ENCODE data around the gene EFNA5.
"Not testable (repeated sequence)": the region's sequence is repeated elsewhere in the genome, so short reads cannot be mapped to it uniquely, and the experiment has no call there.

EFNA5 gene

GRCh38 chr5:107476783-107477182, 194.0 kb downstream of the EFNA5 start:
- DNase-seq, result no peak

GRCh38 chr5:107474716-107475489, 195.8 kb downstream of the EFNA5 start:
- DNase-seq, result no peak

GRCh38 chr5:107474361-107474715, 196.4 kb downstream of the EFNA5 start:
- no peak for DNase-seq

- no peak for DNase-seq
Measured at GRCh38 chr5:107472620-107473064, 198.1 kb downstream of the EFNA5 start.

GRCh38 chr5:107470295-107470582, 200.5 kb downstream of the EFNA5 start:
- no peak for DNase-seq

- DNase-seq, result no peak
Measured at GRCh38 chr5:107469485-107470294, 201.0 kb downstream of the EFNA5 start.

- no peak for DNase-seq
Measured at GRCh38 chr5:107469064-107469463, 201.7 kb downstream of the EFNA5 start.

- DNase-seq, result no peak
Measured at GRCh38 chr5:107468276-107468675, 202.5 kb downstream of the EFNA5 start.

GRCh38 chr5:107467137-107467932, 203.4 kb downstream of the EFNA5 start:
- DNase-seq, result no peak

DNA sequence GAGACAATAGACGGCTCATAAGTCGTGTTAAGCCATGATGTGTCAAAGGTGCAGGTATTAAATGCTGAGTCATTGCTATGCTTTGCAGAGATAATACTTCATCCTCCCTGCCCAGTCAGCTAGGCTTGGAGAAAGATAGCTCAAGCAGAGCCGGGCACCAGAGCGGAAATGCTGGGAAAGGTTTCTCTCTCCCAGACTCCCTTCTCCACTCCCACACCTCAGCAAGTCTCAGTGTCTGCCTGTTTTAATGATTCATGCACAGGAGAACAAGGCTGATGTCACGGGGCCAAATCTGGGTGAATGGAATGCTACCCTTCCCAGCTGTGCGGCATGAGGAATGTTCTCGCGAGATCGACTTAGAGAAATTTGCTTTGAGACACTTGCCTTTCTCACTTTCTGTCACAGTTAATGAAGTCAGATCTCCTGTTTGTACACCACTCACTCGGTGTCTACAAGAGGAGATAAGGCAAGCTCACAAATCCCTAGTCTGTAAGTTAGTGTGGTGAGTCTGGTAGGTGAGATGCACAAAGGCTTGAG, 204.4 kb downstream of the EFNA5 start:
- DNase-seq, result no peak

DNA sequence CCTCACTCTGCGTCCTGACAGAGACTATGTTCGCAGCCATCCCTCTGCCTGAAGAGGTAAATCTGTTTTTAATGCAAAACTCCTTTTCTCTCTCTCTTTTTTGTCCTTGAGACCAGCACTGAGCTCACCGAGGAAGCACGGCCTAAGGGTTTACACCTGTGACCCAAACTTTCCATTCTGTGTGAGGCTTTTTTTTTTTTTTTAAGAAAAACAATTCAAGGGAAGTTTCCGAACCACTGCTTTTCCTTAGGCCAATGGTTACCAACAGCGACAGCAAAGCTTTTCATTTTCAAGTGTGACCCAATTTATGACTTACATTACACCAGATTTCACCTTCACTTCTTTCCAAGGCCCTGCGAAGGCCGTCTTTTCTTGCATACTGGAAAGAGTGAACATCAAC, 205.9 kb downstream of the EFNA5 start:
- DNase-seq, result no peak

DNA sequence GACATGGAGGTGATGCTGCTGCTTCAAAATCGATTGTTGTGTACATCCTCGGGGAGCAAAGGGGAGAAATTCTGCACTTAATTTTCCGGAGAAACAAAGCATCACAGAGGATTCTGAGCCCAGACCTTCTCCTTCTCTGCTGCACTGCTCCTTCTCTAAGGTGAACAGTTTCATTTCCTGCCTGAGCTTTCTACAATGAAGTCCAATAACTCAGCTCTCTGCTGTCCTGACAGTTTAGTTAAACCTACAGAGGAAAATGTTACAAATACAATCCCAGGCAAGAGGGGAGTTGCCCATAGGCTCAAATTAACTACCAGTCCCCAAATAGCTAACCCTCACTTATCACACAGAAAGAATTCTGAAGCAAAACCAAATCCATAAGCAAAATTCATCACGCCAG, 206.3 kb downstream of the EFNA5 start:
- DNase-seq, result no peak

DNA sequence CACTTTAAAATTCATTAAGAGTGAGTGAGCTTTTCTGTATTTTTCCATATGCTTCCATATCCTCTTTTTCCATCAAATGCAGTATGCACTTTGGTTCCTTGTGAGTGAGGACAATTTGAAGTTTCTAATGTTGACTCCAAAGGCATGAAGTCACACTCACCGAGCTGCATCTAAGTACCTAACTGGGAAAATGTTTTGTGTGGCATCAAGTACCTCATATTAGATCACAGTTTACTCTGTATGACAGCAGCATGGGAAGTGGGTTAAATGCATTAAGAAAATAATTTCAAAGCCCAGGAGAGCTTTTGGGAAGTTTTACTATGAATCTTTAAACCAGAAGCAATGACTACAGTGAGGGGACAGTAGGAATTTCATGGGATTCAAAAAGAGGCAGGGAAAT, 207.0 kb downstream of the EFNA5 start:
- DNase-seq, result no peak

DNA sequence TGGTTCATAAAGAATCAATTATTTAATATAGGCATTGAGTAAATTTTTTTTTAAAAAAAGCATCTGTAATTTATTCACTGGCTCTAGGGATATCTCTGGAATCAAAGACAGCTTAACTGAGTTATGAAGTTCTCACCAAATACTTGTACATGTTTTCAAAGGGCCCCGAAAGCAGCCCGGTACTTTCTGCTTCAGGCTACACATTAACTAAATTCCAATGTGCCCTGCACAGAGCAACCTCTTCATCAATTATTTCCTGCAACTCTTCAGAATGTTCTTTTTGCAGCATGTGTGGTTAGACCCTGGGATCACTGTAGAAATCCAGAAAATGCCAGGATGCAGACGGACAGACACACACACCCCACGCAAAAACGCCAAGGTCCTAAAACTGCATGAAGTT, 209.0 kb downstream of the EFNA5 start:
- DNase-seq, result no peak

GRCh38 chr5:107460789-107461188, 209.9 kb downstream of the EFNA5 start:
- no peak for DNase-seq

DNA sequence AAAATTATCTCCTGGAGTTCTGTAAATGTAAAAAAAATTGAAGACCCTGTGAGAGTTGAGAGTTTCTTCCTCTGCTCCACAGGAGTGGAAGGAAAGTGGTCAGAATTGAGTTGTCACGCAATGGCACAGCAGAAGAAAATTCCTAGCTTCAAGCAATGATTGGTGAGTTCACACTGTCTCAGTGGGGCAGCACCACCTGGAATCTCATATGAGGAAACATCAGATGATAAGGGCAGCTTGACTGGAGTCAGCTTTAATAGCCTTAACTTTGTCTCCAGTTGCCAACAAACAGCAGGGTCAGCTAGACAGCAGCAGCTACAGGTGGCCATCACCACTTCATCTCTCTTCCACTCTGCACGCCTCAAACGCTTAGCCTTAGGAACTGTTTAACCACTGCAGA, 211.1 kb downstream of the EFNA5 start:
- DNase-seq, result no peak

- DNase-seq, result no peak
Measured at GRCh38 chr5:107458322-107458721, 212.4 kb downstream of the EFNA5 start.

GRCh38 chr5:107457881-107458280, 212.9 kb downstream of the EFNA5 start:
- no peak for DNase-seq

DNA sequence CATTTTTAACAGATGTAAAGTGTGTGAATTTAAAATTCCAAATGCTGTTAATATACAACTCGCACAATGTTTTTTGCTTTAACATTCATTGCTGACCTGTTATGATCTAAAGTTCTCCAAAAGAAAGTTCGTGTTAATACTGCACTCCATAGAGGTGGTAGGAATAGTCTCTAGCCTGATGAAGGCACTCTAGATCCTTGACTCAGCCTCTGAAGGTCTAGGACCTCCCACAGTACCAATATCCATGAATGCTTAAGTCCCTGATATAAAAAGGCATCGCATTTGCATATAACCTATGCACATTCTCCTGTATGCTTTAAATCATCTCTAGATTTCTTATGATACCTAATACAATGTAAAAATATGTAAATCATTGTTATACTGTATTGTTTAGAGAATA, 213.6 kb downstream of the EFNA5 start:
- DNase-seq, result no peak

DNA sequence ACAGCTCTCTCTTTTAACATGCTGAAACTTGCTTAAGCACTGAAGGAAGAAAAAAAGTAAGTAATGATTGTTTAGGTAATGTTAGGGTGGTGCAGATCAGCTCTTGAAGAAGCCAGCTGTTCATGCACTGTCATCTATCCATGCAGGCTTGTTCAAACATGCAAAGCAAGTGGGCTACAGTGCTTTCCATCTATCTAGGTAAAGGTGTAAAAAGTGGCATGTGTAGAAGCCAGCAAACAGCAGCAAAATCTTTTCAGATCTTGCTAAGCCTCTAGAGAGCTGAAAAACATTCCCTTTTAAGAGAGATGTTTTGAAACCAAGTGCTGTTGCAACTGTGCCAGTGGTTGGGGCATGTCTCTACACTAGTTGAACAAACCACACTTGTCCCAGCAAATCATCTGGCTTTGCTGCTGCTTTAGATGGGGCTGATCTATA, 214.4 kb downstream of the EFNA5 start:
- no peak for DNase-seq

DNA sequence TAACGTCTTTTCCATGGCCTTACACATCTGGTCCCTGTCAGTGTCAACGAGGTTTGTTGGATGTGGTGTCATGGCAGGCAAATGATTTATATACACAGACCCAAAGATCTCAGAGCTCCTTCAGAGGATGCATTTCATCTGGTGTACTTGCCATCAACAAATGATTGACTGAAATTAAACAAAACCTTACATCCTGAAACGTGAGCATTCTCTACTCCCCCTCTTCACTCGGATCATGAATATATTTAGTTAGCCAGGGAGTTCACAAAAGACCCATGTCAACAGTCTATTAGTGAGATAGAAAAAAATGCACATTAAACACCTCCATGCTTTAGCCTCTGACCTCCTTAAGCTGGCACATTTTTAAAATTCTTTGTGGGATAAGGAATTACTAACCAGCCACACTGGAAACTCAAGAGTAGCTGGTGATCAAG, 215.6 kb downstream of the EFNA5 start:
- no peak for DNase-seq

GRCh38 chr5:107451827-107452226, 218.9 kb downstream of the EFNA5 start:
- not testable (repeated sequence) for DNase-seq

- DNase-seq, result no peak
Measured at GRCh38 chr5:107451028-107451427, 219.7 kb downstream of the EFNA5 start.
